ENCODE data around the gene ZNF770. TPM values are rescaled to one million over a fixed set of nuclear protein-coding genes. Genes with fewer than 3 reads are reported as not detected.

The ZNF770 gene
- total RNA-seq, 1 experiment from 2014 or later: 43.0 TPM

Other genes with a start within 250 kb of the ZNF770 start
- not detected for gene GJD2, start 233.3 kb downstream of the ZNF770 start, total RNA-seq (2021; ENCODE audit: unreplicated experiment)
- not detected for gene ACTC1, start 192.7 kb downstream of the ZNF770 start, total RNA-seq (2021; ENCODE audit: unreplicated experiment)
- gene AQR, start 18.5 kb downstream of the ZNF770 start, total RNA-seq (2021; ENCODE audit: unreplicated experiment): 41.4 TPM
- not detected for gene NANOGP8, start 97.0 kb upstream of the ZNF770 start, total RNA-seq (2021; ENCODE audit: unreplicated experiment)